HG03571 (cell line): ENCODE measurements around the gene PLCL2.
A peak's percentile ranks its signal among the peaks of the same experiment; 100 is the strongest.

Experiments
- ATAC-seq: cut with Tn5 transposase; IDR thresholded peaks from one replicate; pipeline ENCODE4 v1.9.1; 2021; ENCODE audit not compliant: unreplicated experiment

The PLCL2 gene

DNA sequence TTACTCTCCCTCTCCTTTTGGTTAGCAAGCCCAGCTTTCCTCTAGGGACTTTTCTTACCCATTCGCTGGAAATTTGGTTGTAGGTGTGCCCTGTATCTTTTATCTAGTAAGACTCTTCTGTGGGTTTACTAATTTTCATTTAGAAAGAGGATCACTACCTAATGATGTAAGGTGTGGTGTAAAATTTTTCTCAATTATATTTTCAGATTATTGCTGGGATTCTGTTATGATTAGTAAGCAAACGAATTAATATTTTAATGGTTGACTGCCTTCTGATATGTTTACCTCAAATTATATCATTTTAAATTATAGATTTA lies 28.5 kb downstream of the PLCL2 start:
- ATAC-seq = no peak

DNA sequence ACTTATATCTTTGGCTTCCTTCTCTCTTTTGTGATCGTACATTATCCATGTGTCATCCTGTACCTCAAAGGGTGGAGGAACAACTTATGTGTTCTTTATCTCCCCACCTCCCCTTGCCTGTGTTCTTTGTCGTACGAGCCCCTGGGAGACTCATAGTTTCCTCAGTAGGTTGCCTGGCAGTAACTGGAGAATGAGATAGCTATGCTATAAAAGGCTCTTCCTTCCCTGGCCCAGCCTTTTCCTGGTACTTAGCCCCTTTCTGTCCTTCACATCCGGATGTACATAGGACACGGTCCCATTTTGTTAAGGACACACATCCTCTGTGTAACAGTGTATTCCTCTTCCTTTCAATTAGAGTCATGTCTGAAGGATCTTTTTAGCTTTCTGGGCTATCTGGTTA lies 32.1 kb downstream of the PLCL2 start:
- no peak for ATAC-seq

DNA sequence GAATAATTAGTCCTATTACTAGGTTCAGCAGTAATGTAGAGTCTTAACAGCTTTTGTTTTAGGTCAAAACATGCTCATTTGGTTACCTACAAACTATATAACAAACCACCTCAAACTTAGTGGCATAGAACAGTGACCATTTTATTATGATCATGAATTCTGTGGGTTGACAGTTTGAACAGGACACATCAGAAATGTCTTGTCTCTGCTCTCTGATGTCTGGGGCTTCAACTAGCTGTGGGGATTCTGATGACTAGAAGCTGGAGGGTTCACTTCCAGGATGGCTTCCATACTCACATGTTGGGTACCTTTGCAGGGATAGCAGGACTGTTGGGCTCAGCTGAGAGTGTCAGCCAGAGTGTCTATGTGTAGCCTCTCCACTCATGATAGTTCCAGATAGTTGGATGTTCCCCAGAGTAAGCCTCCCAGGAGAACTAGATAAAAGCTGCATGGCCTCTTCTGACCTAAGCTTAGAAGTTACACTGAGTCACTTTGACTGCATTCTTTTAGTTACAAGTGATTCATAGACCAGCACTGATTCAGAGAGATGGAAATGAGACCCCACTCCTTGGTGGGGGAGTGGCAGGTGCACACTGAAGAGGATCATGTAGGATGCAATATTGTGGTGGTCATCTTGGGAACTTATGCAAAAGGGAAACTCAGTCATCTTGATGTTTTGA lies 32.6 kb downstream of the PLCL2 start:
- no peak for ATAC-seq

DNA sequence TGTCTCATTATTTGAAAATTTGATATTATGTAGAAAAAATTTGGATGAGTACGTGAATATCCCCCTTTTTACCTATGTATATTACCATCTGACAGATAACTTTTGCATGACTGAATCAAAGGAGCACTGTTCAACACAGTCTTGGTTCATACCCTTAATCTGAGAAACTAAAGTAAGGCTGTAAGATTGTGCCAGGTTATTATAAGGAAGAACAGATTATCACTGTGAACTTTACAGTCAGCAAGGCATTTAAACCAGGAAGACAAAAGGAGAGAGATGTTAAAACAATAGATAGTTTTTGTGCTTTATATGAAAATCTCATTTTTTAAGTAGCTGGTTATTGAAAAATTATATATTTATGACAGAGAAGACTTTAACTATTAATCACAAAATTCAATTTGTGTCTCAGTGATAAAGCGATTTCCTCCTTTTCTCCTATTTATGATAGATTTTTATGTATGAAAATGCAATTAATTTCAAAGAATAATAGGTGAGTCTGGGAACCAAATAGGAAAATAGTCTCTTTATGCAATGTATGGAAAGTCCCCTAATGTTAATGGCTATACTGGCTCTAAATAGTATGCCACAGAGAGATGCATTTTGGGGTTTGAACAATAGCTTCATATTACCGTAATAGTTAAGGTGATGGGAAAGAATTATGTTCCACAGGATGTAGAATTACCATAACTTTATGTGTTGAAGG lies 33.4 kb downstream of the PLCL2 start:
- ATAC-seq = no peak

DNA sequence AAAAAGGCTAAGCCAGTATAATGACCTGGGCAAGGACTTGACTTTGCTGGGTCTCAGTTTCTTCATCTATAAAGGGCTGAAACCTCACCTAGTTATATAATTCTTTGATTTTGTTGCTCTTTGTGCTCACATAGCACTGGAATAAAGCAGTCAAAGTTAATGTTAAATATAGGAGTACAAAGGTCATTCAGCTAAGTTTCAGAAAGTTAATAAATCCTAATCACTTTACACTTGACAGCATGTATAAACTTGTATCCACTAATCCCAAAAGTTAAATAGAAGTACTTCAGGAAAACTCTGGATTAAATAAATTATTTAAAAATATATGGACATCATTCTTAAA lies 33.9 kb downstream of the PLCL2 start:
- ATAC-seq = no peak

DNA sequence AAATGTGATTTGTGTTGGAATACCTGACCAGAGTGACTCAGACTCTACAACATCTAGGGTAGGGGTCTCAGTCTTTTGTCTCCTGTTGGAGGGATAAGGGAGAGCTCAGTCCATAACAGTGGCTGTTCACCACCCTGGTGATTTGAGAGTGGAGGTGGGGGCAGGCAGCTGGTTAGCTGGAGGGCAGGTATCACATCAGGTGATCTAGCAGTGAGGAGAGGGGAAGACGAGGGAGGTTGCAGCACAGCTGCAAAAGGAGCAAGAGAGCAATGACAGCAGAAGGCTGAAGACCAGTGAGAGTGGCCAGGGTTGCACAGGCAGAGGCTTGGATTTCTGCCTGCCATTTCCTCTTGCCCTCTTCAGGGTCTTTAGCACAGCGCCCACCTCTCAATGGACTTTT lies 38.4 kb downstream of the PLCL2 start:
- no peak for ATAC-seq

DNA sequence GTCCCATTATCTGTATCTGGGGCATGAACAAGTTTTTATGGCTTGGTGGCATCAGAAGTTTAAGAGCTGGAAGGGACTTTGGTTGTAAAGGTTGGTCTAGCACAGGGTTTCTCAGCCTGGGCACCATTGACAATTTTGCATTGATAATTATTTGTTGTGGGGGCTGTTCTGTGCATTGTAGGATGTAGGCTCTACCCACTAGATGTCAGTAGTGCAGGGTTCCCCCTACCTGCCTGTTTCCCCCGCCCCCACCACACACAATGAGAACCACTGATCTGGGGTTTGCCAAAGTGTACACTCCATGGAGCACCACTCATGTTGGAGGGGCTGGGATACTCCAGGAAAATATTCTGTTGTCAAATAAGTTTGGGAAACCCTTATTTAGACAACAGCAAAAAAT lies 42.7 kb downstream of the PLCL2 start:
- ATAC-seq = no peak

DNA sequence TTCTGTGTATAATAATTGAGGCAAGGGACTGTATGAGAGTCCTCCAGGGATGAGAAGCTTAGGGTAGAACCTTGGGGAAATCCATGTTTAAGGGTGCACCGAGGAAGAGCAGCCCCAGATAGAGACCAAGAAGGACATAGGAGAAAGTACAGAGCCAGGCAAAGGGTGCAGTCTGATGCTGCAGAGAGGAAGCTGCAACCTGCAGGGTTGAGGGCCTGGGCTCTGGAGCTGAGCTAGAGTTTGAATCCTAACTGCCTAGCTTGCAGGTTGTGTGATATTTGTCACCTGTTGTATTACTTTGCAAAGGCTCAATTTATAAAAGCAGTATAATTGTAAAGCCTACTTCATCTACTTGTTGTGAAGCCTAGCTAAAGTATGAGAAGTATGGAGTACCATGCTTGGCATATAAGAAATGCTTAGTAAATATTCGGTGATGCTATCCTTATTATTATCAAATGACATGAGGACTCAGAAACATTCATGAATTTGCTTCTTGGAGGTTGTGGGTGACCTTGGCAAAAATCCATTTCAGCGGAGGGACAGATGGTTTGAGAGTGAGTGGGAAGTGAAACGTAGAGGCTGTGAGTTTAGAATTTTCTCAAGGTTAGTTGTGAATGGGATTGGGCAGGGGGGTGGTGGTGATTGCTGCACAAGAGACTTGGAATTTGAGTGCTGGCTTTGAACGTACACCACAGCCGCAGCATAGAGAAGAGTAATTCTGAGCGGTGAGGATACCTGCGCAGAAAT lies 43.8 kb downstream of the PLCL2 start:
- no peak for ATAC-seq

DNA sequence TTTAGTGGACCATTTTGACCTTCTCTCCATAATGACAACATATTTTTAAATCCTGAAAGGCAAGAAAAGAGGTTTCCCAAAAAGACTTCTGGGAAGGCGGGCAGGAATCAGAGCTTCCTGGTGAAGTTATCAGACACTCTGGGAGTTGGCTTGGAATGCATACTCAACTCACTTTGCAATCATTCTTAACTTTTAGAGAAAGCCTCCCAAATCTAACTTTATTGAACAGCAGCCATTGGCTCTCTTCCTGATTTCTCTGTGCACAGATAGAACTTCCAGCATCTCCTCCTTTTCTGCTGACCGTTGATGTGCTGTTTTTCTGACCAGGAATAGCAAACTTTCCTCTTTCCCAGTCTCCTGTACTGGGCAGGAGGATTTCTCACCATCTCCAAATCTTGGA lies 44.6 kb downstream of the PLCL2 start:
- ATAC-seq = no peak

DNA sequence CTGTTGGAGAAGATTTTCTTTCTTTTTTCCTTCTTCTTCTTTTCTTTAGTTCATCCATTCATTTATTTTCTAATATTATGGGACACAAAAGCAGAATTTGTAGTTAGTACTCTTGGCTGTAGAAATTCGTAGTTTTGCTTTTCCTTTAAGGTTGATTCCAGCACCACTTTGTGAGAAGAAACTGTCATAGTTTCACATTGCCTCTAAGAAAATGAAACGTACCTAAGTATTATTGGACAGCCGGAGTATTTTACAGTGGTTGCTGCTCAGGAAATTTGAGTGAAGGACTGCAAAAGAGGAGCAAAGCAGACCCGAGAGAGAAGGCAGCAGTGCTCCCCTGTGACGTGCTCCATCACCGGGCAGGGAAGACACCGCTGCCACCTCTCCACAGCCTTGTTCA lies 48.1 kb downstream of the PLCL2 start:
- peak; percentile 57 for ATAC-seq

DNA sequence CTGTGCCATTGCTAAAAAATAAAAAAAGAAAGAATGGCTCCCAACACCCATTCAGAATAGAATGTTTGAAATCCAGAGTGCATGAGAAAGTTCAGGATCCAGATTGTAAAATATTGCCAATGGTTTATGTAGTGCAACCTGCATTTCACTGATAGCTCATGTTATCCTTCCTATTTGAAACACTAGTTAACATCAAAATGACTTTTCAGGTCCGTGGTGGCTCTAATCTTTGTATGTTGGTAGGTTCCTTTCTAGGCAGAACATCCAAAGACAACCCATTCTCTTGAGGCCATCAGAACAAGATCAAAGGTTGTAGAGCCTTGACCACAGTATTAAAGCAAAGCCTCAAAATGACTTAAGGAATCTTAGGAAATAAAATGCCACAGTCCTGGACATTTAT lies 51.0 kb downstream of the PLCL2 start:
- ATAC-seq = no peak

DNA sequence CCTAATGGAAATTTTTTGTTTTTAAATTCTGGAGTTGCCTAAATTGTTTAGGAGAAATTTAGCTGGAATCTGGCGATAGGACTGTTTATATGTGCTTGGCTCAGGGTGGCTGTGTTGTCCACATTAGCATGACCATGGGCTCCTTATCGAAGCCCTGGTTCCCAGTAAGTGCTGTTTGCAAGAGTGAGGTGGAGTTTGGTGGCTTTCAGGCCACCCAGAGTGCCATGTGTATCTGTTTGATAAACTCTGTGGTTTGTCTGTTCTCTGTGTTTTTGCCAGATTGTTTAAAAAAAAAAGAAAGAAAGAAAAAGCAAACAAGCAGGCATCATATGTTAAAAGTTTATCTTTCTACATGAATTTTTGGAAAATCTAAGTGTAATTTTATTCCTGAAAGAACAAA lies 51.5 kb downstream of the PLCL2 start:
- no peak for ATAC-seq

DNA sequence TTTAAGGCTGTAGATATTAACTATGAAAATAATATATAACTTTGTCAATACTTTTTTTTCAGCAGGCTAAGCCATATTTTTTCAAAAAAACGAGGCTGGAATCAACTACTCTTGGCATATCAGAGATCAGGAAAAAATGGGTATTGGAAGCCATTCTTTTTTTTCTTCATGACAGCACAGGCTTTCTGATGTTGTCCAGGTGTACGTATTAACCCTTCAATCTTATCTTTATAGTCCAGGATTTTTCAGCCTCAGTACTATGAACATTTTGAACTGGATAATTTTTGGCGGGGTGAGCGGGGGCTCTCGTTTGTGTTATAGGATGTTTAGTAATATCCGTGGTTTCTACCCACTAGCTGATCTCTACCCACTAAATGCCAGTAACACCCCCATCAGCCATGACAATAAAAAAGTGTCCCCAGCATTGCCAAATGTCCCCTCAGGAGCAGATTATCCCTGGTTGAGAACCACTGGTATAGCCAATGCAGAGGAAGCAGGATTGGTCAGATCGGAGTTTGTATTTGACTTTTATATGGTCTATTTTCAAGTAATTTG lies 52.0 kb downstream of the PLCL2 start:
- no peak for ATAC-seq

DNA sequence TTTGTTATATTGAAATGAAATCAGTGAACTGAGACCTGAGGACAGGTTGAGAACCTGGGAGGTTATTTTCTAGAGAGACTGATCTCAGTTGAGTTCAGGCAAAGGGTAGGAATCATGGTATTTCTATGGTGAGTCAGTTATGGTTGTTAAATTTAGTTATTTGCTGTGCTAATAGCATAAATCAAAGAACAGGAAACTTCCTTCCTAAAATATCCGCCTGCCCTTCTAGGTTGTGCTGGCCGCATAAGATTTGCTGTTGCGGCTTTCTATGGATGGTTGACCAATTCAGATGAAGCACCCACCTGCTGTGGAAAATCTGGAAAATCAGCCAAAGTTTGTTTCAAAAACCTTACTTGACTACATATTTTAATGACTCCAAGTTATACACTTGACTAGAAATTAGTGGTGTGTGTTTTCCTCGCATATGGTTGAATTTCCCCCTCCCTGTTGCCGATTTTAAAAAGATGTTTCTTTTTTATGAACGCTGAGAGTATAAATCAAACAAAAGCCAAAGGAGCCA lies 52.6 kb downstream of the PLCL2 start:
- ATAC-seq = no peak

DNA sequence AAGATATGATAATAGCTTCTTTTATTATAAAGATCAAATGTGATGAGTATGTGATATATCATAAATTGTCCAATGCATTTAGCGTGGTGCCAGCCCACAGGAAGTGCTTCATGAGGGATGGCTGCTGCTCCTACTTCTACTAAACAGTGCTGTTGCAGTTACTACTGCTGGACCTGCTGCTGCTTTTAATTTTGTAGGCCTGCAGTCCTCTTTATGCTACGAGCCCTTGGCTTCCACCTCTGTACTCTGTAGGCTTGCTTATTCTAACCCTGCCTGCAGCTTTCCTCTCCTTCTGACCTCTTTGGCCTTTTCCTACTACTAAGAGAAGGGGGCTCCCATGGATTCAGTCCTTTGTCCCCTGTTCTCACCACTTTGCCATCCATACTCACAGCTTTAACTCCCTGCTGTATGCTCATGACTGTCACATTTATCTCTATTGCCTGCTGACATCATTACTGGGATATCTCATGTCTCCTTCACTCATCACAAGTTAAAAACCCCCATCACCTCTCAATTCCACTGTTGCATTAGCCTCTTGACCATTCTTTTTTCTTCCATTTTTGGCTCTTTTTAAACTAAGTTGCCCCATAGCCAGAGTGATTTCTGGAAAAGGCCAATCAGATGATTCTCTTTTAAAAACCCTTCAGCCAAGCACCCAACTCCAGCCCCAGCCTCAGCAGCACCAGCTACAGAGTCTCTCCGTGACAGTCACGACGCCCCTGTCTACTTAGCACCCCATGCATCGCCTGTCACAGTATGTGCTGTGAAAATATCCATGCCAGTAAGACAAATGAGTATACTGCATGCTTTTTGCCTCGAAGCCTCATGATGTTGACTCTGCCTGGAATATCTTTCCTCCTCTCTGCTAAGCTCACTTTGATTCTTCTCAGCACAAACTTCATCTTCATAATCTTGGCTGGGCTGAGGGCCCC lies 56.3 kb downstream of the PLCL2 start:
- ATAC-seq = no peak

DNA sequence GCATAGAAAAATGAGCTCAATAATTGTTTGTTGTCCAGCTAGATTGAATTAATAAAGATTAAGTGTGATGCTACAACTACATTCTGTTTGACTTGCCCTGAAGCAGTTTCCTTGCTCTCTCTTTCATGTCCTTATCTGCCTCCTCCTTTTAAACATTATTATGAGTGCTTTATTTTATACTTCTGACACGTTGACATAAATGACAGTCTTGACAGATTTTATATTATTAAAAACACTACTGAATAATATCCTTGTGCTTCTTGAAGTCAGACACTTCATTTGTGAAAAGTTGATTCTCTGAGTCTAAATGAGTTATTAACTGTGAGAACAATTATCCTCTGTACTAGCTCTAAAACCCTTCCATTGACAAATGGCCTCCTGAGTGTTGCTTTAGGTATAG lies 58.2 kb downstream of the PLCL2 start:
- ATAC-seq = no peak

DNA sequence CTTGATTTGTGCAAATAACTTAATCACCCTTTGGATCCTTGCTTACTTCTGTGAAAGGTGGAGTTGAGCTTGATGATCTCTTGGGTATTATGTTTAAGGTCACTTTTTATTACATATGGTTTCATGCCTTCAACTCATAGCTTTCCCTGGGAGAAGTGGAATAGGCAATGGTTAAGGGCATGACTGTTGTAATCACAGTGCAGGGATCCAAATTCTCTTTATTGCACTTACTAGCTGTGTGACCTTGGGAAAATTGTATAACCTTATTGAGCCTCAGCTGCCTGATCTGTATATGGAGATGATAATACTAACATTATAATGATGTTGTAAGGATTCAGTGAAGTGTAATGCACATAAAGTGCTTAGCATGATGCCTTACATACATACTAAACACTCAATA lies 59.1 kb downstream of the PLCL2 start:
- ATAC-seq = no peak

DNA sequence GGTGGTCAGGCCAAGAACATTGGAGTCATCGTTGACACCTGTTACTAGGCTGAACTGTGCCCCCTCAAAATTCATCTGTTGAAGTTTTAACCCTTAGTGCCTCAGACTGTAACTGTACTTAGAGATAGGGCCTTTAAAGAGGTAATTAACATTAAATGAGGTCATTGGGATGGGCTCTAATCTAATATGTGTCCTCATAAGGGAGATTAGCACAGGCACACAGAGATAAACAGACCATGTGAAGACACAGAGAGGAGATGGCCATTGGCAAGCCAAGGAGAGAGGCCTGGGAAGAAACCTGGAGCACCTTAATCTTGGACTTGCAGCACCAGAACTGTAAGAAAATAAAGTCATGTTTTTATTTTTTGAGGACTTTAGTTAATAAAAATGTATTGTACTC lies 59.6 kb downstream of the PLCL2 start:
- ATAC-seq = no peak

DNA sequence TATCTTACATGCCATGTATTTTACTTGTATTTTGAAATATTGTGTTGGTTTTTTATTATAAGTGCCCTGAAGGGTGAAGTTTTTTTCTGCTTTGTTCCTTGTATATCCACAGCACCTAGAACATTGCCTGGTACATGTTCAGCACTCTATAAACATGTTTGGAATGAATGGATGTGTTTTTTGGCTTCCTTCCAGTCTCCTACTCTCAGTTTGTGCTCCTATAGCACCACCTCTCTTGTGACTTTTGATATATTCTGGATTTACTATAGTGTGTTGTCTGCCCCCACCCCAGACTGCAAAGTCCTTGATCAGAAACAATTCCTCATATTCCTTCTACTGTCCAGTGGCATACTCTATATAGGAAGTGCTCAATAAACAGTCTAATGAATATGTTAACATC lies 60.6 kb downstream of the PLCL2 start:
- ATAC-seq = no peak

DNA sequence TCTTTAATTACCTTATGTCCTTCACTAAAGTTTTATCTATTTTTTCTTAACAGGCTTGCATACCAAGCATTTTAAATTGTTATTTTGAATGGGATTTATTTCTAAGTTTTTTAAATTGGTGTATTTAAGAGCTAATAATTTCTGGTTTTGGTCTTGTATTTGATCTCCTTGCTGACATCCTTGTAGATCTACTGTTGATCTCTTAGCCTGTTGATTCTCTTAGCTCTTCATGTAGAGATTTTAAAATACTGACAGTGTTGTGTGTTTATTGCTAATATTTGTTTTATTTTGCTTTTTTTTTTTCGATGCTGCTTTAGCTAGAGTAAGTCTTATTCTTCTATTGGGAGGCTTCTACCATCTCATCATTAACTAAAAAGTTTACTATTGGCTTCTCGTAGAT lies 65.5 kb downstream of the PLCL2 start:
- ATAC-seq = no peak

DNA sequence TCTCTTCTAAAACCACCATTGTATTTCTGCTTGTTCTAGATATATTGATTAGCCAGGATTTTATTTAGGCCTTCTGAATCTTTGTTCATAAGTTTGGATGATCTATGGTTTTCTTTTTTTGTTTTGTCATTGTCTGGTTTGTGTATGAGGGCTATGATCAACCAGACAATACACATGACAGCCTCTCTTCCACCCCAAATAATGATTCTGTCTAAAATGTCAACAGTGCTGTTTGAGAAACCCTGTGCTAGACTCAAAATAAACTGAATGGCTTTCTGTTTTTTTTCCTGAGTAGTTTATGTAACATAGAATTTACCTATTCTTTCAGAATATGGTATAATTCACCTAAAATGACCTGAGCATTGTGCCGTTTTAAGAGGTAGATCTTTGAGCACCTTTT lies 66.1 kb downstream of the PLCL2 start:
- ATAC-seq = no peak
